GM23248 (cell line): ENCODE measurements around the gene OR6B1. TPM values are rescaled to one million over a fixed set of nuclear protein-coding genes. Genes with fewer than 3 reads are reported as not detected.

Experiments
- DNase-seq: peaks from one replicate; pipeline ENCODE4 v3.0.0-alpha.2; 2015
- H2AFZ ChIP-seq: fragments of 200-600 bp; sonication (generic); 2 replicates; pipeline ENCODE4 v1.6.1; 2016; ENCODE audit warnings: antibody characterized with exemption
- H3F3A ChIP-seq: fragments of 200-600 bp; sonication (generic); 2 replicates; pipeline ENCODE4 v1.6.1; 2016; ENCODE audit warnings: mild to moderate bottlenecking, antibody characterized with exemption, mixed run types; ENCODE audit not compliant: insufficient read depth
- H3K27ac ChIP-seq: fragments of 200-600 bp; sonication (generic); 2 replicates; pipeline ENCODE4 v1.5.1; 2016; ENCODE audit warnings: mild to moderate bottlenecking
- H3K27me3 ChIP-seq: fragments of 200-600 bp; sonication (generic); replicated peaks from 2 replicates; pipeline ENCODE4 v1.6.1; 2016; ENCODE audit warnings: mild to moderate bottlenecking; ENCODE audit not compliant: insufficient read depth
- H3K36me3 ChIP-seq: fragments of 200-600 bp; sonication (generic); 2 replicates; pipeline ENCODE4 v1.6.1; 2016; ENCODE audit warnings: low read depth, mild to moderate bottlenecking
- H3K4me1 ChIP-seq: fragments of 200-600 bp; sonication (generic); 2 replicates; pipeline ENCODE4 v1.6.1; 2016; ENCODE audit warnings: mild to moderate bottlenecking; ENCODE audit not compliant: insufficient read depth
- H3K4me2 ChIP-seq: fragments of 200-600 bp; sonication (generic); one replicate; pipeline ENCODE4 v1.6.1; 2016; ENCODE audit warnings: mild to moderate bottlenecking; ENCODE audit not compliant: unreplicated experiment
- H3K4me3 ChIP-seq: fragments of 200-600 bp; sonication (generic); 2 replicates; pipeline ENCODE4 v1.5.1; 2016; ENCODE audit warnings: mild to moderate bottlenecking
- H3K79me2 ChIP-seq: fragments of 200-600 bp; sonication (generic); 2 replicates; pipeline ENCODE4 v1.6.1; 2016; ENCODE audit warnings: mild to moderate bottlenecking; ENCODE audit not compliant: insufficient read depth
- H3K9ac ChIP-seq: fragments of 200-600 bp; sonication (generic); 2 replicates; pipeline ENCODE4 v1.6.1; 2016; ENCODE audit warnings: mild to moderate bottlenecking
- H3K9me2 ChIP-seq: fragments of 200-600 bp; sonication (generic); 2 replicates; pipeline ENCODE4 v1.6.1; 2016; ENCODE audit warnings: mixed run types, mild to moderate bottlenecking, moderate library complexity; ENCODE audit not compliant: insufficient read depth
- H3K9me3 ChIP-seq: fragments of 200-600 bp; sonication (generic); one replicate; pipeline ENCODE4 v1.6.1; 2017; ENCODE audit warnings: low read depth
- H4K20me1 ChIP-seq: fragments of 200-600 bp; sonication (generic); 2 replicates; pipeline ENCODE4 v1.6.0; 2016; ENCODE audit not compliant: insufficient read depth
- EZH2 ChIP-seq: fragments of 200-600 bp; sonication (generic); IDR thresholded peaks from 2 replicates; pipeline ENCODE4 v1.6.1; 2018; ENCODE audit warnings: antibody characterized with exemption, mild to moderate bottlenecking; ENCODE audit not compliant: insufficient read depth, poor library complexity, severe bottlenecking
- EZH2phosphoT487 ChIP-seq: fragments of 200-600 bp; sonication (generic); IDR thresholded peaks from 2 replicates; pipeline ENCODE4 v1.6.1; 2018; ENCODE audit warnings: antibody characterized with exemption, moderate library complexity, mild to moderate bottlenecking, low read depth; ENCODE audit not compliant: insufficient read depth
- whole genome bisulfite sequencing, 2 experiments: methylation state at CpG; one replicate each; pipeline ENCODE4 v1.1.6; 2015 to 2017; ENCODE audit warnings: low lambda C conversion rate in 2 of 2, low coverage in 1 of 2; ENCODE audit errors: missing lambda C conversion rate in 2 of 2; 5-methylcytosine and 5-hydroxymethylcytosine counted together
- in situ Hi-C: fragments of 300-500 bp; cut with MboI; formaldehyde crosslinking; loops from 2 replicates; pipeline ENCODE4 v1.15.0; 2020
- polyA plus RNA-seq: library from polyadenylated mRNA; unstranded; fragments of >200 nt; fragmentation: Nextera tagmentation; extraction: Ambion mirVana; gene quantifications from 2 replicates; pipeline ENCODE4 v1.2.1, GENCODE V29; 2016
- total RNA-seq: library from RNA; depleted of rRNA; stranded (reverse); fragments of >200 nt; shearing (Covaris generic); gene quantifications from 2 replicates; pipeline ENCODE4 v1.2.3, GENCODE V29; 2014

Gene OR6B1
- total and polyA plus RNA-seq, 2 experiments from 2014 or later, result not detected

DNA sequence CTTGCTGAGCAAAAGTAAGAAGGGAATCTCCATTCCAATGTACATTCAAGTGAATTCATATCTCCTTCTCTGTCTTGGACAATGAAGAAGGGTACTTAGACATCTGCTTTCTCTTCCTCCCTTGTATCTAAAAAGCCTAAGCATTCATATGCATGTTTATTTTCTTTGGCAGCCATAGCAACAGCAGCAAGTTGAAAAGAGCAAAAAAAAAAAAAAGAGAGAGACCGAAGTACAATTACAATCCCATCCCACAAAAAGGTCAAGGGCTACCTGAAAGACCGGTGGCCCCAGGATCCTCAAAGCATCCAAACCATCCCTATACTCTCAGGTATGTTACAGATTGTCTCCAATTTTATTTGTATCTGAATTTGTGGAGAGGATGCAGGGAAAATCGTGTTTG is 41.3 kb upstream of the OR6B1 start:
- no peak overlapping the region for H3K4me2 ChIP-seq
- H3K4me3 ChIP-seq, result no peak overlapping the region
- H3K9ac ChIP-seq, result no peak overlapping the region
- H3K27me3 ChIP-seq, result no peaks in the 10 kb centered on the region
- no peak for TF ChIP-seq EZH2
- TF ChIP-seq EZH2phosphoT487, result no peak
- H3K9me3 ChIP-seq, result no peaks in the 10 kb centered on the region
- H3K27ac ChIP-seq, result no peak overlapping the region
- no peaks in the 10 kb centered on the region for H3K9me2 ChIP-seq
- H3K36me3 ChIP-seq, result no peaks in the 10 kb centered on the region
- H3F3A ChIP-seq, result peaks cover 2% of the 10 kb centered on the region; the same call in 1 of the 2 replicates
- H3K4me1 ChIP-seq, result peaks cover 18% of the 10 kb centered on the region
- in situ Hi-C loops, result no loop called here
- 43 to 51% methylated on average over 3 of the region's 3 CpGs for WGBS, 2 experiments
- no peaks in the 10 kb centered on the region for H3K79me2 ChIP-seq
- no peaks in the 10 kb centered on the region for H4K20me1 ChIP-seq
- no peak overlapping the region for H2AFZ ChIP-seq
- DNase-seq, result no peak

GRCh38 chr7:143960813-143961610 is 39.1 kb upstream of the OR6B1 start:
- H3K36me3 ChIP-seq, result no peaks in the 10 kb centered on the region
- H4K20me1 ChIP-seq, result no peaks in the 10 kb centered on the region
- TF ChIP-seq EZH2phosphoT487, result no peak
- no peaks in the 10 kb centered on the region for H3K9me3 ChIP-seq
- H3K9me2 ChIP-seq, result no peaks in the 10 kb centered on the region
- no peaks in the 10 kb centered on the region for H3K27me3 ChIP-seq
- H3K4me2 ChIP-seq, result no peak overlapping the region
- H2AFZ ChIP-seq, result no peak overlapping the region
- no peak overlapping the region for H3K27ac ChIP-seq
- 31 to 35% methylated on average over 5 of the region's 5 CpGs for WGBS, 2 experiments
- no peak overlapping the region for H3K9ac ChIP-seq
- peak; percentile 53 for DNase-seq
- in situ Hi-C loops, result no loop called here
- H3K79me2 ChIP-seq, result no peaks in the 10 kb centered on the region
- no peaks in the 10 kb centered on the region for H3F3A ChIP-seq
- peaks cover 10% of the 10 kb centered on the region; the same call in 1 of the 2 replicates for H3K4me1 ChIP-seq
- no peak overlapping the region for H3K4me3 ChIP-seq

GRCh38 chr7:143965280-143965679 is 34.8 kb upstream of the OR6B1 start:
- in situ Hi-C loops, result no loop called here
- WGBS, 2 experiments, result 50 to 62% methylated on average over 2 of the region's 2 CpGs
- peak overlapping the region; percentile 27; the same call in 1 of the 2 replicates for H2AFZ ChIP-seq

GRCh38 chr7:143967398-143967797 is 32.7 kb upstream of the OR6B1 start:
- in situ Hi-C loops, result no loop called here
- 53 to 58% methylated on average over 4 of the region's 4 CpGs for WGBS, 2 experiments

More at GRCh38 chr7:143965280-143965679, 34.8 kb upstream of the OR6B1 start:
- Histone ChIP-seq H3K9ac (no peak overlapping the region), H3K27me3 (no peaks in the 10 kb centered on the region), H3K9me2 (no peaks in the 10 kb centered on the region), H3K27ac (no peak overlapping the region), H3K9me3 (no peaks in the 10 kb centered on the region), H3K79me2 (no peaks in the 10 kb centered on the region), H3K36me3 (no peaks in the 10 kb centered on the region), H3K4me1 (peaks cover 10% of the 10 kb centered on the region; the same call in 1 of the 2 replicates), H4K20me1 (no peaks in the 10 kb centered on the region), H3K4me2 (no peak overlapping the region), H3K4me3 (no peak overlapping the region), H3F3A (no peaks in the 10 kb centered on the region)
- TF ChIP-seq EZH2phosphoT487 (no peak), EZH2 (no peak)
- DNase-seq, result no peak

More at GRCh38 chr7:143967398-143967797, 32.7 kb upstream of the OR6B1 start:
- Histone ChIP-seq H3F3A (no peaks in the 10 kb centered on the region), H3K9me3 (no peaks in the 10 kb centered on the region), H3K4me3 (no peak overlapping the region), H3K4me2 (no peak overlapping the region), H3K27ac (no peak overlapping the region), H4K20me1 (no peaks in the 10 kb centered on the region), H3K79me2 (no peaks in the 10 kb centered on the region), H2AFZ (no peak overlapping the region), H3K9me2 (no peaks in the 10 kb centered on the region), H3K27me3 (no peaks in the 10 kb centered on the region), H3K4me1 (peaks cover 3% of the 10 kb centered on the region; the same call in 1 of the 2 replicates), H3K9ac (no peak overlapping the region), H3K36me3 (no peaks in the 10 kb centered on the region)
- DNase-seq, result no peak
- no peak for TF ChIP-seq EZH2
- TF ChIP-seq EZH2phosphoT487, result no peak
